Loucy (cell line): ENCODE results near the gene LMBR1.

Experiments
- CTCF ChIP-seq: fragments of 200-600 bp; sonication (generic); conservative IDR thresholded peaks from 2 replicates; pipeline ENCODE4 v1.5.1; 2014; ENCODE audit warnings: mild to moderate bottlenecking, antibody characterized with exemption, low read length
- EZH2phosphoT487 ChIP-seq: fragments of 200-600 bp; IDR thresholded peaks from 2 replicates; pipeline ENCODE4 v1.6.1; 2018; ENCODE audit warnings: antibody characterized with exemption, mild to moderate bottlenecking, moderate library complexity, borderline replicate concordance

GRCh38 chr7:156635529-156636385 is 257.2 kb downstream of the LMBR1 start:
- TF ChIP-seq CTCF (no peak), EZH2phosphoT487 (no peak)
